K562 (cell line): ENCODE measurements around the gene TSGA10. TPM values are rescaled to one million over a fixed set of nuclear protein-coding genes. Genes with fewer than 3 reads are reported as not detected.

Source experiments
- AFF1 ChIP-seq, 2 experiments: fragments of 450-650 bp; IDR thresholded peaks; 2 replicates each; pipeline ENCODE4 v1.6.1; 2018; ENCODE audit warnings: mild to moderate bottlenecking in 2 of 2, low read depth in 1 of 2; ENCODE audit not compliant: partially characterized antibody in 2 of 2
- PRDM10 ChIP-seq: fragments of 450-650 bp; IDR thresholded peaks from 2 replicates; pipeline ENCODE4 v1.6.1; 2018; ENCODE audit not compliant: partially characterized antibody
- RCOR1 ChIP-seq, 2 experiments: IDR thresholded peaks; 2 replicates each; pipeline ENCODE4 v1.6.1; 2012; ENCODE audit warnings: low read depth in 2 of 2, low read length in 2 of 2, borderline replicate concordance in 1 of 2, improper control_type of control experiment in 1 of 2
- ZFPM2 ChIP-seq: fragments of 250-450 bp; sonication (Bioruptor Pico); IDR thresholded peaks from 2 replicates; pipeline ENCODE4 v1.5.1; 2022; ENCODE audit warnings: mild to moderate bottlenecking
- ZNF197 ChIP-seq: fragments of 200-800 bp; sonication (Bioruptor generic); IDR thresholded peaks from 2 replicates; pipeline ENCODE4 v1.6.1; 2016; ENCODE audit warnings: low read depth, missing genetic modification characterization, missing compliant biosample characterization
- polyA plus RNA-seq, 8 experiments: library from polyadenylated mRNA; depleted of rRNA in 4 of 8; stranded (reverse) in 5 of 8; unstranded in 3 of 8; fragments of >200 nt; fragmentation: Nextera tagmentation in 2 of 8; fragmentation: Illumina TruSeq in 1 of 8; extraction: Ambion mirVana in 2 of 8; extraction: Trizol in 1 of 8; gene quantifications; 2 replicates each; pipeline versions ENCODE4 v1.2.1 to v1.2.3, GENCODE V29; 2011 to 2014; ENCODE audit warnings: inconsistent platforms in 1 of 8, missing spikeins in 1 of 8
- total RNA-seq, 7 experiments: library from RNA; depleted of rRNA in 6 of 7; stranded (reverse); fragments of >200 nt in 6 of 7; fragmentation: Illumina TruSeq in 2 of 7; extraction: Trizol in 2 of 7; gene quantifications; 2 replicates each; pipeline versions ENCODE4 v1.2.1 to v1.2.3, GENCODE V29; 2011 to 2021; ENCODE audit warnings: low replicate concordance in 1 of 7
- TF ChIP-seq, protein P1 (sequence below): fragments of 450-650 bp; IDR thresholded peaks from 2 replicates; pipeline ENCODE4 v1.6.1; 2016; ENCODE audit warnings: low read depth

Gene TSGA10
- total and polyA plus RNA-seq, 9 of the 15 experiments (the other 6 are each of a cell fraction or from before 2014, with no cell fraction given) = 2.1 to 11.3 (median 3.2) TPM

GRCh38 chr2:99180755-99181623, 26.2 kb upstream of the TSGA10 start, which contains the start of the genes MITD1 and MRPL30 (continued):
- TF ChIP-seq PRDM10 (peak; percentile 98), ZNF197 (CRISPR knock-in tag) (0 out of 2 replicates have a peak, but pooled peaks have one; percentile 48), AFF1 (IDR thresholded peaks at IDR 0.05; ENCODE audit: low read depth in 1 of 2, partially characterized antibody in 2 of 2) (peak; percentile 54 to 77), RCOR1 (IDR thresholded peaks at IDR 0.05; ENCODE audit: borderline replicate concordance in 1 of 2, low read depth in 2 of 2, low read length in 2 of 2) (peak in 1 of 2 experiments; percentile 83; a peak in 2 of 4 replicates), ZFPM2 (CRISPR knock-in tag) (no peak)
- TF ChIP-seq, protein P1, sequence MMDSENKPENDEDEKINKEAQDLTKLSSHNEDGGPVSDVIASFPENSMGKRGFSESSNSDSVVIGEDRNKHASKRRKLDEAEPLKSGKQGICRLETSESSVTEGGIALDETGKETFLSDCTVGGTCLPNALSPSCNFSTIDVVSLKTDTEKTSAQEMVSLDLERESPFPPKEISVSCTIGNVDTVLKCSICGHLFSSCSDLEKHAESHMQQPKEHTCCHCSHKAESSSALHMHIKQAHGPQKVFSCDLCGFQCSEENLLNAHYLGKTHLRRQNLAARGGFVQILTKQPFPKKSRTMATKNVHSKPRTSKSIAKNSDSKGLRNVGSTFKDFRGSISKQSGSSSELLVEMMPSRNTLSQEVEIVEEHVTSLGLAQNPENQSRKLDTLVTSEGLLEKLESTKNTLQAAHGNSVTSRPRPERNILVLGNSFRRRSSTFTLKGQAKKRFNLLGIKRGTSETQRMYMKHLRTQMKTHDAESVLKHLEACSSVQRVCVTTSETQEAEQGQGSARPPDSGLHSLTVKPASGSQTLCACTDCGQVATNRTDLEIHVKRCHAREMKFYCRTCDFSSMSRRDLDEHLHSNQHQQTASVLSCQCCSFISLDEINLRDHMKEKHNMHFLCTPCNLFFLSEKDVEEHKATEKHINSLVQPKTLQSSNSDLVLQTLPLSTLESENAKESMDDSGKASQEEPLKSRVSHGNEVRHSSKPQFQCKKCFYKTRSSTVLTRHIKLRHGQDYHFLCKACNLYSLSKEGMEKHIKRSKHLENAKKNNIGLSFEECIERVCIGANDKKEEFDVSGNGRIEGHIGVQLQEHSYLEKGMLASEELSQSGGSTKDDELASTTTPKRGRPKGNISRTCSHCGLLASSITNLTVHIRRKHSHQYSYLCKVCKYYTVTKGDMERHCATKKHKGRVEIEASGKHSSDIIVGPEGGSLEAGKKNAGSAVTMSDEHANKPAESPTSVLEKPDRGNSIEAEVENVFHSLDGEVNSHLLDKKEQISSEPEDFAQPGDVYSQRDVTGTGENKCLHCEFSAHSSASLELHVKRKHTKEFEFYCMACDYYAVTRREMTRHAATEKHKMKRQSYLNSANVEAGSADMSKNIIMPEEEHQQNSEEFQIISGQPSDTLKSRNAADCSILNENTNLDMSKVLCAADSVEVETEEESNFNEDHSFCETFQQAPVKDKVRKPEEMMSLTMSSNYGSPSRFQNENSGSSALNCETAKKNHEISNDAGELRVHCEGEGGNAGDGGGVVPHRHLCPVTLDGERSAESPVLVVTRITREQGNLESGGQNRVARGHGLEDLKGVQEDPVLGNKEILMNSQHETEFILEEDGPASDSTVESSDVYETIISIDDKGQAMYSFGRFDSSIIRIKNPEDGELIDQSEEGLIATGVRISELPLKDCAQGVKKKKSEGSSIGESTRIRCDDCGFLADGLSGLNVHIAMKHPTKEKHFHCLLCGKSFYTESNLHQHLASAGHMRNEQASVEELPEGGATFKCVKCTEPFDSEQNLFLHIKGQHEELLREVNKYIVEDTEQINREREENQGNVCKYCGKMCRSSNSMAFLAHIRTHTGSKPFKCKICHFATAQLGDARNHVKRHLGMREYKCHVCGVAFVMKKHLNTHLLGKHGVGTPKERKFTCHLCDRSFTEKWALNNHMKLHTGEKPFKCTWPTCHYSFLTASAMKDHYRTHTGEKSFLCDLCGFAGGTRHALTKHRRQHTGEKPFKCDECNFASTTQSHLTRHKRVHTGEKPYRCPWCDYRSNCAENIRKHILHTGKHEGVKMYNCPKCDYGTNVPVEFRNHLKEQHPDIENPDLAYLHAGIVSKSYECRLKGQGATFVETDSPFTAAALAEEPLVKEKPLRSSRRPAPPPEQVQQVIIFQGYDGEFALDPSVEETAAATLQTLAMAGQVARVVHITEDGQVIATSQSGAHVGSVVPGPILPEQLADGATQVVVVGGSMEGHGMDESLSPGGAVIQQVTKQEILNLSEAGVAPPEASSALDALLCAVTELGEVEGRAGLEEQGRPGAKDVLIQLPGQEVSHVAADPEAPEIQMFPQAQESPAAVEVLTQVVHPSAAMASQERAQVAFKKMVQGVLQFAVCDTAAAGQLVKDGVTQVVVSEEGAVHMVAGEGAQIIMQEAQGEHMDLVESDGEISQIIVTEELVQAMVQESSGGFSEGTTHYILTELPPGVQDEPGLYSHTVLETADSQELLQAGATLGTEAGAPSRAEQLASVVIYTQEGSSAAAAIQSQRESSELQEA = peak; percentile 71
